PC-3 (cell line): ENCODE data around the gene KNDC1. TPM values are rescaled to one million over a fixed set of nuclear protein-coding genes. Genes with fewer than 3 reads are reported as not detected.

Experiments
- ATAC-seq: fragments of 200-7000 bp; cut with Tn5 transposase; 2 replicates; pipeline ENCODE4 v1.9.1; 2020; ENCODE audit warnings: mild to moderate bottlenecking, moderate library complexity
- BruUV-seq: library from RNA; stranded (reverse); fragments of 400-500 nt; replicated peaks from 2 replicates; lab custom pipeline; 2021; lab: Mats Ljungman, UMichigan
- CTCF ChIA-PET: fragments of 300-600 bp; sonication (Branson Sonifier 250); formaldehyde crosslinking; loops from one replicate; lab custom pipeline; 2022; ENCODE audit warnings: antibody characterized with exemption; lab: Charles Lee
- POLR2A ChIA-PET: fragments of 300-600 bp; sonication (Branson Sonifier 250); formaldehyde crosslinking; loops from one replicate; lab custom pipeline; 2022; ENCODE audit warnings: antibody characterized with exemption; ENCODE audit not compliant: unreplicated experiment; lab: Charles Lee
- DNase-seq: peaks from one replicate; pipeline ENCODE4 v3.0.0-alpha.2; 2015
- H2AFZ ChIP-seq: fragments of 300-600 bp; sonication (generic); 2 replicates; pipeline ENCODE4 v1.6.0; 2016; ENCODE audit warnings: antibody characterized with exemption, low read length
- H3F3A ChIP-seq: fragments of 300-600 bp; sonication (generic); one replicate; pipeline ENCODE4 v1.6.0; 2017; ENCODE audit warnings: antibody characterized with exemption, low read length, control low read depth, mild to moderate bottlenecking; ENCODE audit not compliant: unreplicated experiment
- H3K27ac ChIP-seq: fragments of 300-600 bp; sonication (generic); 2 replicates; pipeline ENCODE4 v1.5.1; 2016; ENCODE audit warnings: mild to moderate bottlenecking, low read length
- H3K27me3 ChIP-seq: fragments of 300-600 bp; sonication (generic); 2 replicates; pipeline ENCODE4 v1.6.1; 2016; ENCODE audit warnings: low read length, mixed read lengths
- H3K36me3 ChIP-seq: fragments of 300-600 bp; sonication (generic); 2 replicates; pipeline ENCODE4 v1.6.1; 2016; ENCODE audit warnings: low read depth, mixed run types, low read length, mixed read lengths
- H3K4me1 ChIP-seq: fragments of 300-600 bp; sonication (generic); 2 replicates; pipeline ENCODE4 v1.5.1; 2016; ENCODE audit warnings: low read length; ENCODE audit not compliant: insufficient read depth
- H3K4me2 ChIP-seq: fragments of 300-600 bp; sonication (generic); 2 replicates; pipeline ENCODE4 v1.6.0; 2016; ENCODE audit warnings: low read length
- H3K4me3 ChIP-seq: fragments of 300-600 bp; sonication (generic); 2 replicates; pipeline ENCODE4 v1.5.1; 2016; ENCODE audit warnings: mild to moderate bottlenecking, low read length, mixed read lengths
- H3K79me2 ChIP-seq: fragments of 300-600 bp; sonication (generic); 2 replicates; pipeline ENCODE4 v1.6.1; 2017; ENCODE audit warnings: low read length, mixed read lengths
- H3K9ac ChIP-seq: fragments of 300-600 bp; sonication (generic); 2 replicates; pipeline ENCODE4 v1.6.0; 2016; ENCODE audit warnings: mild to moderate bottlenecking, low read length
- H3K9me2 ChIP-seq: fragments of 300-600 bp; sonication (generic); replicated peaks from 2 replicates; pipeline ENCODE4 v1.6.1; 2016; ENCODE audit warnings: mixed run types, low read length, mixed read lengths
- H3K9me3 ChIP-seq: fragments of 300-600 bp; sonication (generic); 2 replicates; pipeline ENCODE4 v1.6.1; 2016; ENCODE audit warnings: low read length, mixed read lengths
- H4K20me1 ChIP-seq: fragments of 300-600 bp; sonication (generic); 2 replicates; pipeline ENCODE4 v1.6.1; 2016; ENCODE audit warnings: low read length, mixed read lengths
- EZH2 ChIP-seq: fragments of 300-600 bp; sonication (generic); IDR thresholded peaks from one replicate; pipeline ENCODE4 v1.6.1; 2017; ENCODE audit warnings: antibody characterized with exemption, mild to moderate bottlenecking, low read length; ENCODE audit not compliant: unreplicated experiment
- EZH2phosphoT487 ChIP-seq: fragments of 300-600 bp; sonication (generic); IDR thresholded peaks from 2 replicates; pipeline ENCODE4 v1.6.1; 2018; ENCODE audit warnings: mild to moderate bottlenecking, antibody characterized with exemption, low read length, borderline replicate concordance
- intact Hi-C: fragments of 100-400 bp; cut with micrococcal nuclease; formaldehyde crosslinking; loops from 2 replicates; pipeline ENCODE4 v1.9.0; 2023
- total RNA-seq: library from RNA; depleted of rRNA; stranded (reverse); fragments of >200 nt; gene quantifications from 2 replicates; pipeline ENCODE4 v1.2.3, GENCODE V29; 2014
- TF ChIP-seq, protein P1 (sequence below): fragments of 300-600 bp; sonication (generic); conservative IDR thresholded peaks from 2 replicates; pipeline ENCODE4 v1.5.1; 2017; ENCODE audit warnings: antibody characterized with exemption, low read depth, mild to moderate bottlenecking, low read length

The KNDC1 gene
- total RNA-seq, 1 experiment from 2014 or later: not detected

DNA sequence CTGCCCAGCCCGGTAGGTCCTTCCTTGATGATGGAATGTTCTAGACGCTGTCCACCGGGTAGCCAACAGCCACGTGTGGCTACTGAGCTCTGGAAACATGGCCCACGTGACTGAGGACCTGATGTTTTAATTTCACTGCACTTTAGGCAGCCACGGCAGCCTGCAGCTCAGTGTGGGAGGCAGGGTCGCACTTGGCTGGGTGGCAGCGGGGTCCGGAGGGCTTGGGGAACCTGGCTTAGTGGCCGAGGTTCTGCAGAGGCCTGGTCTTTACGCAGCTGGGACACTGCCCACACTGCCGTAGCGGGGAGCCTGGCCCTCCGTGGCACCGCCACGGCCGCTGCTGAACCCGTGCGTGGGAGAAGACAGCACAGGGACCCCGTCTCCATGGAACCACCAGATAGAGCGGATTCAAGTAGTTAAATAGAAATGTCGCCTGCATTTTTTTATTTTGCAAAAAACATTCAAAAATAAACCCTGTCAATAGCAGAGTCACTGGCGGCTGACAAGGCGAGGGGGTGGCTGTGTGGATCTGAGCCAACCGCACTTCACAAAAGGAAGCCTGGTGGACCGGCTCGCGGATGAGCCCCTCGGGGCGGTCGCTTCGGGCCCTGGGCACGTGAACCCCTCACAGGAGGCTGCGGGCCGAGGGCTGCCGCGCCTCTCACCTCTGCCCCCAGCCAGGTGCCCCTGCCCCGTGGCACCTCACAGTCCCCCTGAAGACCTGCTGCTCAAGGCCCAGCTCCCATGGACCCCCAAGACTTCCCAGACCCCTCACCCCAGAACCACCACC, 44.4 kb downstream of the KNDC1 start:
- H3K9me2 ChIP-seq: no peaks in the 10 kb centered on the region
- H3K4me1 ChIP-seq: no peaks in the 10 kb centered on the region
- H3K9ac ChIP-seq: no peak overlapping the region
- H3K4me3 ChIP-seq: no peak overlapping the region
- H3K9me3 ChIP-seq: no peaks in the 10 kb centered on the region
- no peaks in the 10 kb centered on the region for H3F3A ChIP-seq
- no peak for ATAC-seq
- no peaks in the 10 kb centered on the region for H3K36me3 ChIP-seq
- no peak for DNase-seq
- no peak overlapping the region for H3K4me2 ChIP-seq
- BruUV-seq: no TSS peak
- ChIA-PET POLR2A (no interaction called here), CTCF (no interaction called here)
- no peak overlapping the region for H2AFZ ChIP-seq
- H3K79me2 ChIP-seq: no peaks in the 10 kb centered on the region
- H3K27me3 ChIP-seq: peaks cover 24% of the 10 kb centered on the region
- intact Hi-C loops: no loop called here
- TF ChIP-seq EZH2phosphoT487: no peak
- TF ChIP-seq, protein P1, sequence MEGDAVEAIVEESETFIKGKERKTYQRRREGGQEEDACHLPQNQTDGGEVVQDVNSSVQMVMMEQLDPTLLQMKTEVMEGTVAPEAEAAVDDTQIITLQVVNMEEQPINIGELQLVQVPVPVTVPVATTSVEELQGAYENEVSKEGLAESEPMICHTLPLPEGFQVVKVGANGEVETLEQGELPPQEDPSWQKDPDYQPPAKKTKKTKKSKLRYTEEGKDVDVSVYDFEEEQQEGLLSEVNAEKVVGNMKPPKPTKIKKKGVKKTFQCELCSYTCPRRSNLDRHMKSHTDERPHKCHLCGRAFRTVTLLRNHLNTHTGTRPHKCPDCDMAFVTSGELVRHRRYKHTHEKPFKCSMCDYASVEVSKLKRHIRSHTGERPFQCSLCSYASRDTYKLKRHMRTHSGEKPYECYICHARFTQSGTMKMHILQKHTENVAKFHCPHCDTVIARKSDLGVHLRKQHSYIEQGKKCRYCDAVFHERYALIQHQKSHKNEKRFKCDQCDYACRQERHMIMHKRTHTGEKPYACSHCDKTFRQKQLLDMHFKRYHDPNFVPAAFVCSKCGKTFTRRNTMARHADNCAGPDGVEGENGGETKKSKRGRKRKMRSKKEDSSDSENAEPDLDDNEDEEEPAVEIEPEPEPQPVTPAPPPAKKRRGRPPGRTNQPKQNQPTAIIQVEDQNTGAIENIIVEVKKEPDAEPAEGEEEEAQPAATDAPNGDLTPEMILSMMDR: no peak
- no peak for TF ChIP-seq EZH2
- H4K20me1 ChIP-seq: no peaks in the 10 kb centered on the region
- no peak overlapping the region for H3K27ac ChIP-seq

DNA sequence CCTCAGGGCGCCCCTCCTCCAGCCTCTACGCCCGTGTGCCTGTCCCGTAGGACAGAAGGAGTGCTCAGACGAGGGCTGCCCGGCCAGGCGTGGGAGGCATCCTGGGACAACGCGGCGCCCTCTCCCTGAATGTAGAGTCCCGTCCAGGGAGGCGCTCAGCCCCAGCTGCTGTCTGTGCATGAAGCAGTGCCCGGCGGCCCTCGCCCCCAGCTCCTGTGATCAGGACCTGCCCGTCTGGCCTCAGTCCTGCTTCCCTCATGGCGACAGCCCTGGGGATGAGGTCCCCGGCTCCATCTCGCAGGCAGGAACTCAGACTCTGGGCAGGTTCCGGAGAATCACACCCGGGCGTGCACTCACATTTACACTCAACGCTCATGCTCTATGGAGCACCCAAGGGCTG, 45.1 kb downstream of the KNDC1 start:
- POLR2A ChIA-PET: no interaction called here

More for the DNA sequence above, 45.1 kb downstream of the KNDC1 start:
- DNase-seq (no peak), ATAC-seq (no peak)
- Histone ChIP-seq H3K27me3 (peaks cover 17% of the 10 kb centered on the region), H3K4me1 (no peaks in the 10 kb centered on the region), H3F3A (no peaks in the 10 kb centered on the region), H4K20me1 (no peaks in the 10 kb centered on the region), H3K9ac (no peak overlapping the region), H2AFZ (no peak overlapping the region), H3K4me3 (no peak overlapping the region), H3K9me2 (no peaks in the 10 kb centered on the region), H3K36me3 (no peaks in the 10 kb centered on the region), H3K27ac (no peak overlapping the region), H3K79me2 (no peaks in the 10 kb centered on the region), H3K4me2 (no peak overlapping the region), H3K9me3 (no peaks in the 10 kb centered on the region)
- no peak for TF ChIP-seq EZH2phosphoT487
- no peak for TF ChIP-seq EZH2
- TF ChIP-seq, protein P1: no peak
- BruUV-seq: no TSS peak
- intact Hi-C loops: no loop called here
- CTCF ChIA-PET: no interaction called here
